ENCODE results near the gene SLAMF1. TPM values are rescaled to one million over a fixed set of nuclear protein-coding genes. Genes with fewer than 3 reads are reported as not detected.

SLAMF1 gene
- total and polyA plus RNA-seq, 9 of the 15 experiments (the other 6 are each of a cell fraction or from before 2014, with no cell fraction given): 0.04 to 0.17 (median 0.11) TPM; not detected in 4

GRCh38 chr1:160581961-160582360 is 64.9 kb downstream of the SLAMF1 start:
- POLR2A ChIA-PET: no interaction called here
- in situ Hi-C loops (cut with MboI): no loop called here
- FAIRE-seq (no peak), DNase-seq (ENCODE audit: extremely low read depth in 1 of 4, low spot score in 3 of 4) (peak in 1 of 4 experiments; percentile 18), ATAC-seq (no peak)
- H3K4me1 ChIP-seq (replicated peaks in 1 of 2; ENCODE audit: control insufficient read depth in 2 of 2, insufficient read depth in 2 of 2, low read length in 2 of 2): peaks cover 3 to 47% of the 10 kb centered on the region in 2 experiments; a peak in 3 of 5 replicates
- no peaks in the 10 kb centered on the region for H3K79me2 ChIP-seq (ENCODE audit: control insufficient read depth, insufficient read depth, low read length)
- WGBS (ENCODE audit: insufficient coverage, low coverage, missing lambda C conversion rate): 34% methylated on average over 2 of the region's 2 CpGs
- no peaks in the 10 kb centered on the region for H4K20me1 ChIP-seq (replicated peaks; ENCODE audit: control insufficient read depth, insufficient read depth, low read length)
- no TSS peak for BruUV-seq (replicated peaks)
- H3K9ac ChIP-seq (ENCODE audit: insufficient read depth in 1 of 2, low read depth in 2 of 2, low read length in 2 of 2): no peak overlapping the region
- TF ChIP-seq SMARCA4 (IDR thresholded peaks at IDR 0.05) (peak; percentile 19; the same call in 1 of the 2 replicates), NELFE (IDR thresholded peaks at IDR 0.05; ENCODE audit: insufficient read depth, insufficient read length) (no peak), ARID1B (IDR thresholded peaks at IDR 0.05) (peak; percentile 57; the same call in 1 of the 2 replicates), CCAR2 (IDR thresholded peaks at IDR 0.05; ENCODE audit: low read depth, low read length) (no peak), CBFA2T3 (IDR thresholded peaks at IDR 0.05) (peak; percentile 34), TCF3 (CRISPR knock-in tag; IDR thresholded peaks at IDR 0.05) (peak; percentile 38), DPF2 (IDR thresholded peaks at IDR 0.05) (peak; percentile 29; the same call in 1 of the 2 replicates), FOXK2 (conservative IDR thresholded peaks at IDR 0.05 in 1 of 2, IDR thresholded peaks at IDR 0.05 in 1 of 2; ENCODE audit: low read depth in 2 of 2) (0 out of 4 replicates have a peak, but pooled peaks of 1 of the 2 experiments have one; percentile 22)
- intact Hi-C loops (cut with micrococcal nuclease): no loop called here
- CTCF ChIA-PET (ENCODE audit: low intra/inter-chr PET ratio): no interaction called here
- no peaks in the 10 kb centered on the region for H3K9me1 ChIP-seq (ENCODE audit: control insufficient read depth, insufficient read depth, low read length)
- H3K27me3 ChIP-seq (ENCODE audit: control insufficient read depth in 2 of 2, insufficient read depth in 2 of 2, low read length in 2 of 2): no peaks in the 10 kb centered on the region
- no peak overlapping the region; the same call in 1 of the 2 replicates for H3K4me2 ChIP-seq (ENCODE audit: insufficient read depth, low read length)
- peak overlapping the region; percentile 28 for H2AFZ ChIP-seq (ENCODE audit: low read depth, low read length)
- H3K9me3 ChIP-seq (replicated peaks; ENCODE audit: control insufficient read depth, insufficient read depth, low read depth, low read length): no peaks in the 10 kb centered on the region
- no peaks in the 10 kb centered on the region for H3K36me3 ChIP-seq (ENCODE audit: control insufficient read depth, insufficient read depth, low read length)
- peak overlapping the region; percentile 6; the same call in 2 of the 3 replicates for H3K27ac ChIP-seq (ENCODE audit: extremely low read depth, low read depth, low read length)
- no peak overlapping the region for H3K4me3 ChIP-seq
